ENCODE results near the gene EDEM1.

The EDEM1 gene

DNA sequence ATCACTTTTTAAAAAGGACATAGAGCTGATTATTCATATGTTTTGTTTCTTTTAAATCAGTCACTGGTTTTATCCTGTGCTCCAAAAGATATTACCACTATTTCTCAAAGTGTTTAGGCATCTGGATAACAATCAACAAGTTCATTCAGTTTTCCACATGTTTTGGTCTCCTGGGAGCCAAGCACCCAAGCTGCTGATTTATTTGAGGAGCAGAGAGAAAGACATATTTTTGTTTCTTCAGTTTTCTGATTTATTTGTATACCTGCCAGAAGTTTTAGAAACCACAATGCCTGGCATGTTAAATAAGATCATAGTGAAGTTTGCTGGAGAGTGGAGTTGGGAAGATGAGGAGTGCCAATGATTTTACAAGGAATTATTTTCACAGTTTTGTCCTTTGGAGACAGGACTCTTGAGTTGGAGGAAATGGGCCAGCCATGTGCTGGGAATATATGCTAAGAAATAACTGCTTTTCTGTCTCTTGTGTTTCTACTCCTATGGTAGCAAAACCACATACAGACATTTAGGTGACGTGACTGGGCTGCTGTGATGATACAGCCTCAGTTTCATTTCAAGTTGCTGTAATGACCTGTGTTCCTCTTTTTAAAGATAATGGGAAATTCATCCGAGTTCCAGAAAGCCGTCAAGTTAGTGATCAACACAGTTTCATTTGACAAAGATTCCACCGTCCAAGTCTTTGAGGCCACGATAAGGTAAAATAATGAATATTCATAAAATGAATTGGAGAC, 11.7 kb downstream of the EDEM1 start:
- DNase-seq (ENCODE audit: low spot score): no peak

DNA sequence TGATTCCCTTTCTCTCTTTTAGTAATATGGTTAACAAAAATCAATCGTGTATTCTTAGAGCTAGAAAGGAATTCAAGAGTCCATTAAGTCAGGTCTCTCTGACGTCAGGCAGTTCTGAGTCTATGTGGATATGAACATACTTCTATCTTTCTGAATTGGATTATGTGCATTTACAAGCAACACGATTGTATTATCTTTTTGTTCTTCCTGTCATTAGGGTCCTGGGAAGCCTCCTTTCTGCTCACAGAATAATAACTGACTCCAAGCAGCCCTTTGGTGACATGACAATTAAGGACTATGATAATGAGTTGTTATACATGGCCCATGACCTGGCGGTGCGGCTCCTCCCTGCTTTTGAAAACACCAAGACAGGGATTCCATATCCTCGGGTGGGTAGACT, 14.0 kb downstream of the EDEM1 start:
- no peak for DNase-seq (ENCODE audit: low spot score)

DNA sequence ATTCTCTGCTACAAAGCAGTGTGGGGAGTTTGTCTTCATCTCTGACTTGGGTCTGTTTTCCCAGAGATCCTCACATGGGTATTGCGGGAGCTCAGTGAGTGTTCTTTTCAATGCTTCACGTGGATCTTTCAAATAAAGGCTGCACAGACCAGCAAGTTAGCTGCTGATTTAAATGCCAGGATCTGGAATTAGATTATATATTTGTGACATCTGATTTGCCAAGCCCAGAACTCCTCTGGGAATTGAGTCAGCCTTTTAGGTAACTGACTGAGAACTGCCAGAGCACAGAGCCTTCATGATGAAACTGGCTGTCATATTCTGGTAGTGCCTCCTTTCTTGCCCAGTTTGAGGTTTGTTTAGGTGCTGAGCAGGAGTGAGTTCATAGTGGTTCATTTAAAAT, 14.7 kb downstream of the EDEM1 start:
- no peak for DNase-seq (ENCODE audit: low spot score)

DNA sequence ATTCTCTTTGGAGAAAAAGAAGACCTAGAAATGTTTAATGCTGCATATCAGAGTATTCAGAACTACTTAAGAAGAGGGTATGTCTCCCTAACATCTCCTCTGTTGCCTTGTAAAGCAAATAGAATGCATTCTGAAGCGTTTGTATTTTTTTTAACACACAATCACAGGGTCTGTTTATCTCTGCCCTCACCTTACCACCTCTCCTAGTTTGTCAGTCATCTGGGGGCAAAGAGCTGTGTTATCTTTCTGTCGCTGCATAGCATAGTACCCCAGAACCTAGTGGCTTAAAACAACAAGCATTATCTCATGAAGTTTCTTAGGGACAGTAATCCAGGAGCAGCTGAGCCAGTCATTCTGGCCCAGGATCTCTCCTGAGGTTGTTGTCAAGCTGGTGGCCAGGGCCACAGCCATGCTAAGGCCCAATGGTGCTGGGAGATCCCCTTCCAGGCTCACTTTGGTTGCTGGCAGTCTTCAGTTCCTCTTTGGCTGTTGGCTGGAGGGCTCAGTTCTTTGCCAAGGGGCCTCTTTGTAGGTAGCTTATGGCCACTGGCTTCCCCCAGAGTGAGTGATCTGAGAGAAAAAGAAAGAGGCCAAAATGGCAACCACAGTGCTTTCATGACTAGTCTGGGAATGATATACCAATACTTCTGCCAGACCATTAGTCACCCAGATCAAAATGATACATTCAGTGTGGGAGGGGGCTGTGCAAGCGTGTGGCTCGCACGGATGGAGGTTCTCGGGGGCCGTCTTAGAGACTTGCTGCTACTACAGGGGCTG, 17.8 kb downstream of the EDEM1 start:
- no peak for DNase-seq (ENCODE audit: low spot score)

DNA sequence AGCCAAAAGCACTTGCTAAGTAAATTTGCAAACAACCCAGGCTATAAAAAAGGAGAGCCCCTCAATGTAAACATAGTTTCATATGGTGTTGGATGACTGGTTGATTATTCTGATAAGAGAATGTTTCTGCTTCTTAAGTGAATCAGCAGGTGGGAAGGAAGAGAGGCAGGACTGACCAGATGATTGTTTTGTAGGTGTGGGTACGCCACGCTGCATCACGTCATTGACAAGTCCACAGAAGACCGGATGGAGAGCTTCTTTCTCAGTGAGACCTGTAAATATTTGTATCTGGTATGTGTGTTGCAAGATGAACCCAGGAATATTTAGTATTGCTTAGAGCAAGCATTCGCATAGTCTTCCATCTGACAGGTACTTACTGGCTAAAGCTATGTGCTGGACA, 23.4 kb downstream of the EDEM1 start:
- DNase-seq (ENCODE audit: low spot score): no peak

DNA sequence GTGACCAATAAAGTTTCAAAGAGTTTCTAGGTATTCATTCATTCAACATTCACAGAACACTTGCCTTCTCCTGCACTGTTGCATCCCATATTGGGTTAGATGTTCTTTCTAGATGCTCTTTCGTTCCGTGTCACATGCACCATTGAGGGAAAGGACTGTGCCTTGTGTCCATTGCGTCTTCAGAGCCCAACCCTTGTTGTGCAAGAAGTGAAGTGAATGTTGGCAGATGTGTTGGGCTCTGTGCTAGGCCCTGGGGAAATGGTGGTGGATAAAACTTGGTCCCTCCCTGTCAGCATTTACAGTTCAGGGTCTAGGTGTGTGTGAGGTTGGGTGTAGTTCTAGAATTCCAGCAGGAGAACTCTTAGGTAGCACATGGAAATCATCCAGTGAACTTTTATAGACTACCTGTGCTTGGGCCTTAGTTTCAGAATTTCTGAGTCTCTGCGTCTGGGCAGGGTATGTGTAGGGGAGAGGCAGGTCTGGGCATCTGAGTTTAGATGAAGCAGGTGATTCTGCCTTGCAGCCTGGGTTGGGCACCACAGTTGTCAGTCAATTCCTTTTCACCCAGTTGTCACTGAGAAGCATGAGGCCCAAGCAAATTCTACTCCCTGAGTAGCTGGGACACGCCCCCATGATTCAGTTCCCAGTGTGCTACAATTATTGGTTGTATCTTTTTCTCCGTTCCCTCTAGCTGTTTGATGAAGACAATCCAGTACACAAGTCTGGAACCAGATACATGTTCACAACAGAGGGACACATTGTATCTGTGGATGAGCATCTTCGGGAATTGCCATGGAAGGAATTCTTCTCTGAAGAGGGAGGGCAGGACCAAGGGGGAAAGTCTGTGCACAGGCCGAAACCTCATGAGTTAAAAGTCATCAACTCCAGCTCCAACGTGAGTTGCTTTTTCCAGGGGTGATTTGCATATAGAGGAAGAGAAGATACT, 25.4 kb downstream of the EDEM1 start:
- DNase-seq (ENCODE audit: low spot score): no peak

DNA sequence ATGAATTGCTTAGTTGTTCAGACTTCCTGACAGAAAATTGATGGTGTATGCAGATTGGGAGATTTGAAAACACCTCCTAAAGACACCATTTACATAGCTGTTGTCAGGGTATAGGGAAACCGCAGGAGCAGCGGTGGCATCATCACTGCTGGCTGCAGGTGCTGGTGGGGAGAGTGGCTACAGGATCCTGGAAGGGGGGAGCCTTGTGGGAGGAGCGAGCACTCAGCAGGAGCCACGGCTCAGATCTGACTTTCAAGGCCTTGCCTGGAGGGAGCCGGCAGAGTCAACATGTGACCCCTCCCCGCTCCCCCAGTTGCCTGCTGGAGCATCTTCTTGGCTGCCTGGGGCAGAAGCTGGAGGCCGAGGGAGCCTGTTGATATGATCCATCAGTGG, 26.1 kb downstream of the EDEM1 start:
- DNase-seq (ENCODE audit: low spot score): no peak

DNA sequence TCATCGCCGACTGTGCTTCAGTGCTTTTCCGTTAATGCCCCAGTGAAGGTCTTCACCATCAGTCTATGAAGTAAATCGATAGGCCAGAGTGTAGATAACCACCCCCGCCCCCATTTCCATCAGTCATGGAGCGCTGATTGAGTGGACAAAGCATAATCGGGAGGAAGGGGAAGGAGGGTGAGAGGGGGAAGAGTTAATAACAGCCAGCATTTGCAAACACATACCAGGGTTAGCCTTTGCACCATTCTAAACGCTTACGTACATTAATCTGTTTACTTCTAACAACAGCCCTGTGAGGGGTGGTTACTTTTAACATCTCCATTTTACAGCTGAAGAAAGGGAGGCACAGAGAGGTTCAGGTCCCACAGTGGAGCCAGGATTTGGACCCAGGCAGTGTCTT, 26.8 kb downstream of the EDEM1 start:
- DNase-seq (ENCODE audit: low spot score): no peak

DNA sequence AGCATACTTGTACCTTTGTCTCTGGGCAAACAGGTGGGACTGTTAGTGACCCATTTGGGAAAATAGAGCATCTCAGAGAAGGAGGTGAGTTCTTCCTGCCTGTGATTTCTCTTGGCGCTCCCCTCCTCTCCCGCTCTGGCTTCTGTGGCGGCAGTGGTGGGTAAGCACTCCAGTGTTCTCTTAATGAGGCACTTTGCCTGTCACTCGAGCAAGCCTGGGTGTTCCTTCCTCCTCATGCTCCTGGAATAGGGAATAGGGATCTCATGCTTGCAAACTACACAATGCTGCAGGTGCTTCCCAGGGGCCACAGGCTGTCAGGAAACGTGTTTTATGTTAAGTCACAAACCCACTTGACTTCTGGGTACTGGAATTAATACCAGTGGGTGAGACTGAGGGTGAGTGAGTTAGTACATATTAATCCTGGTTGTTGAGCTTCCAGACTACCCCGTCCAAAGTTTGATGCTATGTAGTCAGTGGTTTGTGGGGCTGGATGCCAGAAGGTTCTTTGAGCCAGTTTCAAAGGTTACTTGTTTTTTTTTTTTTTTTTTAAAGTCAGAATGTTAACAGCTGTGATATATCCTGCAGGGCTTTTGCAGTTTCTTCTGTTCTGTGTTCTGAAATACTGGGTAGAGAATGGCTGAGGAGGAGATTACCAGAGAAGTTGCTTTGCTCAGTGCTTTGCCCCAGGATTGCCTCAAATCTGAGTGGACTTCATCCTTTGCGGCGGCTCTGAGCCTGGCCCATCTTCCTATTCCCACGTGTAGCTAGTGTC, 30.5 kb downstream of the EDEM1 start:
- no peak for DNase-seq (ENCODE audit: low spot score)

DNA sequence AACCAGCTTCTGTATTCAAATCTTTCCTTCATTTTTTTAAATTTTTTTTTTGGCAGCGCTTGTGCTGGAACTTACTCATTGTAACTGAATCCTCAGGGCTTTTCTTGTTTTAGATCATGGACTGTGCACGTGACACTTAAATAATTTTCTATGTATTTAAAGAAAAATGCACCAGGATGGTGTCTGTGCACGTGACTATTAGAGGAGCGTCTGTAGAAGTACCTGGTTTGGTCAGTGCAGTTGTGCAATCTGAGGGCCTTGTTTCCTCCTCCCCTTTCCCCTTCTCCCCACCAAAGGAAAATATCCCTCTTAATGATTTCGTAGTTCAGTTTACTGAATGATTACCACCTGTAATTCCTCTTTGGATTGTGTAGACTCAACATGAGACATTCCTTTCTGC, 31.3 kb downstream of the EDEM1 start:
- DNase-seq (ENCODE audit: low spot score): no peak

DNA sequence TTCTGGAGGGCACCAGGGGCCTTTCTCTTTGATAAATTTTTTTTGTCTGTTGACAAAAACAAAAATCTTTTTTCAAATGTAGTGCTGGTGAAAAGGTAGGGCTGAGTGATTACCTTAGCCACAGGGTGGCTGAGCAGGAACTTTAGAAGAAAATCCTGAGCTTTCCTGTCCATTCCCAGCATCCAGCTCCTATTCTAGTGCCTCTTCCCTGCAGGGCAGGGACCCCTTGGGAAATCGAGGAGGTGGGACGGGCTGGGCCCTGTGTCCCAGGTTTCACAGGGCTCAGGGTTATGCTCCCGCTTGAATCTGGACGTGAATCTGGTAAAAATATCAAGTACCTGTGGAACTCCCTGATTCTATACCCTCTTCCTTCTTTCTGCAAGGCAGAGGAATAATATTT, 31.7 kb downstream of the EDEM1 start:
- DNase-seq (ENCODE audit: low spot score): no peak

DNA sequence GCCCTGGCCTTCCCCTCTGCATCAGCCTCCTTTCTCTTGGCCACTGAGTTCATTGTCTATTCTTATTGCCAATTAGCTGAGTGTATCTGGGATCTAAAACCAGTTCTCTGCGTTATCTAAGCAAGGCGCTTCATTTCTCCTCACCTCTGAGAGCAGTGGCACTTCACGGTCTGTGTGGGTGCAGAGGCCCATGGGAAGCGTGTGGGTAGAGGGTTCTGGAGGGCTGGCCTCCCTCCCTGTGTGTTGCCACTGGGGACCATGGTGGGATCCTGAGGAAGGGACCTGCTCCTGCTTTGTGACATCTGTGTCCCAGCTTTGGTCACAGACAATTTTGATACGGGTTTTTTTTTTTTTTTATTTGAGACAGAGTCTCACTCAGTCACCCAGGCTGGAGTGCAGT, 32.7 kb downstream of the EDEM1 start:
- DNase-seq (ENCODE audit: low spot score): no peak

DNA sequence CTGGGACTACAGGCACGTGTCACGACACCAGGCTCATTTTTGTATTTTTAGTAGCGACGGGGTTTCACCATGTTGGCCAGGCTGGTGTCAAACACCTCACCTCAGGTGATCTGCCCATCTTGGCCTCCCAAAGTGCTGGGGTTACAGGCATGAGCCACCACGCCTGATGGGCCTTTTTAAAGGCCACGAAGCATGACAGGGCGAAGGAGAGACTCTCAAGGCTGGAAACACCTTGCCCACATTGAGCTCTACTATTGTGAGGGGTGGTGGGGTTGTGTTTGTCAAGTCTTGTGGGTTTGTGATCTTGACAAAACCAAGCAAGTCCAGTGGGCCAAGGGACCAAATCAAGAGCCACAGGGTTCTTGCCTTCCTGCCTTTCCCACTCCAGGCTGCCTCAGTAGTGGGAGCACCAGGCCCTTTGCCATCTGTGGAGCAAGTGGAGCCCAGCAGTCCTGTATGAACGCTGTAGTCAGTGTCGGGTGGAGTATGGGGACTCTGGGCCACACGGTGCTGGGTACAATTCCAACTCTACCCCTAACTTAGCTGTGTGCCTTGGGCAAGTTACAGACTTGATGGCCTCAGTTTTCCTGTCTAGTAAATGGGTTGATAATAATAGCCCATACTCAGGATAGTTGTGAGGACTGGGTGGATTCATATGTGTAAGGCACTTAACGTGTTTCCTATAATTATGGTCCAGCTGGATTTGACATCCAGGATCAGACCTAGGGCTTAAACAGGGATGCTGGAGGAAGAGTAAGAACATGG, 33.3 kb downstream of the EDEM1 start:
- DNase-seq (ENCODE audit: low spot score): no peak

DNA sequence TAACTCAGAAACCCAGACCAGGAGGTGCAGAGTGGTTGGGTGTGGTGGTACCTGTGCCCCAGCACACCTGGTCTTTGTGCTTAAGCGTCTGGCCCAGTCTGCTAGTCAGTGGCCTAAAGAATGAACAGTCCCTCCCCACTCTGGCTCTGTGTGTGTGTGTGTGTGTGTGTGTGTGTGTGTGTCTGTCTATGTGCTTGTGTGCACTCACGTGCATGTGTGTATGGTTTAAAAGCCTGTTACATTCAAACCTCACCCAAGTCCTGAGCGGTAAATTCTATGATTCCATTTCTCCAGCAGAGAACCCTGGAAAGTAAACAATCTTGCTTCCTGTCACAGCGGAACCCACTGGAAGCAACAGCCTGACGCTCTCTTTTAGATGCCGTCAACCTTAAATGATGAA, 34.2 kb downstream of the EDEM1 start:
- DNase-seq (ENCODE audit: low spot score): no peak

DNA sequence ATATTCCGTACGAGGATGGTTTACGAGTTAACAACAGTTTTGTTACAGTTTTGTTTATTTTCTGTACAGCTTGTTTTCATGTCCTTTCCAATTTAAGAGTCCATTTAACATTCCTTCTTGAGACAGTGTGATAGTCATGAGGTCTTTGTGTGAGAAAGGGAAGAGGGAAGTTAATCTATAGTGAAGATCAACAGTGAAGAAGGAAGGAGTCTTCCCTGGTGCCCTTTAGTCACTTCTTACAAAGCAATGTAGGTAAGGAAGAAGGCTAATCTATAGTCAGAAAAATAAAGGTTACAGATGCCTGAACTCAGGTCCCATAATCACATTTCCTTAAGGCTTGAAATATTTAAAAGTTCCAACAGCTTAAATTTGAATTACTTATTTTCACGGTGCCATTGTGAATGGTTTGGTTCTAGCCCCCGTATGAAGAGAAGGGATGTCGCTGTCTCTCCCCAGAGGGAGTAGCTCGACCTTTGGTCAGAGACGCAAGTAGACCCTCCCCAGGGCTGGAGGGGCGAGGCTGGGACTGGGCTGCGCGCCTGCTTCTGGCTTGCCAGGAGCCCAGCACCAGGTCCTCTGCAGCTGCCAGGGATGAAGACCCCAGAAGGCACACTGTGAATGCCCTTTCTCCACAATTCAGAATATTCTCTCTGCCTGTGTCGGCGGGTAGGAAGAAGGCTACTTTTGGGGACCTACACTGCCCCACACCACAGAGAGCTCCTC, 34.9 kb downstream of the EDEM1 start:
- no peak for DNase-seq (ENCODE audit: low spot score)

DNA sequence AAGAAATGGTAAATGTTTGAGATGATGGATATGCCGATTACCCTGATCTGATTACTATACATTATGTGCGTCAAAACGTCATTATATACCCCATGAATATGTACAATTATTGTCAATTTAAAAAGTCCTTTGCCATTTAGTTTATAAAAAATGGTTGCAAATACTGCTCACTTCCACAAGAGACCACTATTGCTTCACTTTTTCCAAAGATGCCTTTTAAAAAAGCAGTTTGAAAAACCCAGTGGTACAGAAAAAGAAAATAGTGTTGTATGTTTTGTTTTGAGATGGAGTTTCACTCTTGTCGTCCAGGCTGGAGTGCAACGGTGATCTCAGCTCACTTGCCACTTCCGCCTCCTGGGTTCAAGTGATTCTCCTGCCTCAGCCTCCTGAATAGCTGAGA, 39.3 kb downstream of the EDEM1 start:
- no peak for DNase-seq (ENCODE audit: low spot score)

DNA sequence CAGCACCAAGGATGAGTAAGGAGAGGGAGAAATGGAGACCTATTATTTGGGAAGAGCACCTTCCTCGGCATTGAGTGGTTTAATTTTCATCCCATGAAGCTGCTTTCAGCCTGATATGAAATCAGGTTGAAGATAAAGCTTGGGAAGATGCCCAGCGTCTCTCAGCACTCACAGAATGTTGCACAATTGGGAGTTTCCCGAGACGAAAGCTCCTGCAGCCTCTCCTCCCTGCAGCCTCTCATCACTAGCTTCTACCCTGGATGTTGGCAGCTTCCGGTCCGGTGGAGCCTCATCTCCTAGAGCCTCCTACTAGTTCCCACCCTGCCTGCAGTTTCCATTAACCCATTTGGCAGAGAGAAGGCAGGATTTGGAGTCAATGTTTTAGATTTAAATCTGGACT, 40.3 kb downstream of the EDEM1 start:
- DNase-seq (ENCODE audit: low spot score): no peak

DNA sequence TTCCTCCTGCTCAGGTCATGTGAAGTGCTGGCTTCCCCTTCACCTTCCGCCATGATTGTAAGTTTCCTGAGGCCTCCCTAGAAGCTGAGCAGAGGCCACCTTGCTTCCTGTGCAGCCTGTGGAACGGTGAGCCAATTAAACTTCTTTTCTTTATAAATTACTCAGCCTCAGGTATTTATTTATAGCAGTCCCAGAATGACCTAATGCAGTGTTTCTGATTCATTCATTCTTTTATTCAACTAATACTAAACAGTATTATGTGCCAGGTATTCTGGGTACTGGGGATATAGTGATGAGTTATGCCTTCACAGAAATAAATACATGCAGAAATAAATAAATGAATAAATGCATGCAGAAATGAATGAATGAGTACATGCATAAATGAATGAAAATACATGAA, 41.9 kb downstream of the EDEM1 start:
- no peak for DNase-seq (ENCODE audit: low spot score)

DNA sequence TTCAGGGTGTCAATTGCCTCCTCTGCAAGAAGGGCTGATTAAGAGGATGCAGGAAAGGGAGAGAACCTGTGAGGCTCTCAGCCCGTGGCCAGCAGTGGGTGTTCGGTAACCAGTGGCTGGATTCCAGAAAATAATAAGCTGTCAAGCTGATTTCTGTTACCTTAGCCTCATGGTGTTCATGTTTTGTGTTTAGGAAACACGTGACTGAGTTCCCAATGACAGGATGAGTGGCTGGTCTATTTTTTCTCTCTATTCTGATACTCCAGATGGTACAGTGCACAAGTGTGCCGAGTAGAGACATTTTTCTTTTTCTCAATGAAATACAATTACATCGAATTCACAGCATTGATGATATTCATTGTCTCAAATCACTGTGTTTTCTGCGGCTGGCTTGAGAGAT, 43.6 kb downstream of the EDEM1 start:
- no peak for DNase-seq (ENCODE audit: low spot score)

DNA sequence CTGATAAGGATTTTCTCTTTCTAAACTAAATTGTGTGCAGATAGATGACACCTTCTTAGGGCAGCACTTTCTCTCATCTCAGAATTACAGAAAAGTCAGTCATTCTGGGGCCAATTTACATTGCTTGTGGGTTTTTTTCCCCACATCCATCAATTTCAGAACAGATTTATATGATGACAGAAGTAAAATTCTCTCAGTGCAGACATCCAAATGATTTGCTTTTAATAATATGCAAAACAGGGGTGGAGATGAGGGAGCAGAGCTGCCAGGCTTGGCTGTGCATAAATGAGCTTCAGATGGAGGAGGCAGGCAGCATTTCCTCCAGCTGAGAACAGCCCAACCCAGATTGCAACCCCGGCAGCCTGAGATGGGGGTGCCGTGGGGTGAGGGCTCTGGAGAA, 44.0 kb downstream of the EDEM1 start:
- DNase-seq (ENCODE audit: low spot score): no peak

DNA sequence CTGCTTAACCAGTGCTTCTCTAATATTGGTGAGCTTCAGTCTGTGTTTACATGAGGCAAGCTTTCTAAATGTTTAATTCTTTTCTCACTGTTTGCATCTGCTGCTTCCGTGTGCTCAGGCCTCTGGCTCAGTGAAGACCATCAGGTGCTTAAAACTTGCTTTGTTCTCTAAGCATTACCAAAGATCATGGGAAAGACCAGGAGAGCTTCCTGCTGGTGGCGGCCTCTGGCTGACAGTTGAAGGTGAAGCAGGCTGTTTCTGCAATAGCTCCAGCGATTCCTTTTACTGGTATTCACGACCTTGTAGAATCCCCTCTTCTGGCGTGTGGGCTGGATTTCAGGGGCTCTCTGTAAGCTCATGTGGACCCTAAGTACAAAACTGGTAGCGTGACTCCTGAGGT, 45.1 kb downstream of the EDEM1 start:
- no peak for DNase-seq (ENCODE audit: low spot score)
